GM23338 (cell line): Measurements from ENCODE around the gene C5AR1. TPM values are rescaled to one million over a fixed set of nuclear protein-coding genes. Genes with fewer than 3 reads are reported as not detected.

Experiments used
- ATAC-seq: fragments of 200-7000 bp; cut with Tn5 transposase; 3 replicates; pipeline ENCODE4 v1.9.1; 2020
- DNase-seq: peaks from one replicate; pipeline ENCODE4 v3.0.0-alpha.2; 2015; ENCODE audit warnings: low spot score
- H2AFZ ChIP-seq: fragments of 200-600 bp; sonication (generic); 2 replicates; pipeline ENCODE4 v1.8.0; 2016; ENCODE audit warnings: antibody characterized with exemption, mild to moderate bottlenecking, moderate library complexity
- H3F3A ChIP-seq: fragments of 200-600 bp; sonication (generic); replicated peaks from 2 replicates; pipeline ENCODE4 v1.8.0; 2017; ENCODE audit warnings: antibody characterized with exemption, mixed run types, low read depth
- H3K27ac ChIP-seq: fragments of 200-600 bp; sonication (generic); 2 replicates; pipeline ENCODE4 v1.6.1; 2016; ENCODE audit warnings: low read depth
- H3K27me3 ChIP-seq: fragments of 200-600 bp; sonication (generic); 2 replicates; pipeline ENCODE4 v1.8.0; 2016; ENCODE audit warnings: mild to moderate bottlenecking, mixed run types, moderate library complexity; ENCODE audit not compliant: insufficient read depth
- H3K36me3 ChIP-seq: fragments of 200-600 bp; sonication (generic); 2 replicates; pipeline ENCODE4 v1.8.0; 2016; ENCODE audit warnings: mild to moderate bottlenecking; ENCODE audit not compliant: insufficient read depth
- H3K4me1 ChIP-seq: fragments of 200-600 bp; sonication (generic); 2 replicates; pipeline ENCODE4 v1.8.0; 2016; ENCODE audit warnings: mild to moderate bottlenecking, moderate library complexity; ENCODE audit not compliant: insufficient read depth
- H3K4me2 ChIP-seq: fragments of 200-600 bp; sonication (generic); 2 replicates; pipeline ENCODE4 v1.7.1; 2017; ENCODE audit warnings: mixed run types
- H3K4me3 ChIP-seq: fragments of 200-600 bp; sonication (generic); 2 replicates; pipeline ENCODE4 v1.6.1; 2016; ENCODE audit warnings: mixed run types
- H3K79me2 ChIP-seq: fragments of 200-600 bp; sonication (generic); replicated peaks from 2 replicates; pipeline ENCODE4 v1.8.0; 2017; ENCODE audit warnings: mild to moderate bottlenecking; ENCODE audit not compliant: insufficient read depth
- H3K9me2 ChIP-seq: fragments of 200-600 bp; sonication (generic); 2 replicates; pipeline ENCODE4 v1.8.0; 2017; ENCODE audit not compliant: insufficient read depth
- H4K20me1 ChIP-seq: fragments of 200-600 bp; sonication (generic); replicated peaks from 2 replicates; pipeline ENCODE4 v1.8.0; 2017; ENCODE audit warnings: mild to moderate bottlenecking; ENCODE audit not compliant: insufficient read depth
- H3K27ac Mint-ChIP-seq: 2 replicates; pipeline ENCODE4 v1.8.0; 2020; ENCODE audit warnings: inconsistent platforms, mild to moderate bottlenecking, moderate library complexity, mixed read lengths
- H3K27me3 Mint-ChIP-seq: 3 replicates; pipeline ENCODE4 v1.8.0; 2022; ENCODE audit warnings: low read depth, mild to moderate bottlenecking, moderate library complexity, mixed read lengths, inconsistent platforms; ENCODE audit not compliant: insufficient read depth, poor library complexity
- H3K36me3 Mint-ChIP-seq: 3 replicates; pipeline ENCODE4 v1.8.0; 2021; ENCODE audit warnings: low read depth, mild to moderate bottlenecking, inconsistent platforms, moderate library complexity, mixed read lengths
- H3K4me1 Mint-ChIP-seq: 3 replicates; pipeline ENCODE4 v1.8.0; 2020; ENCODE audit warnings: mild to moderate bottlenecking, inconsistent platforms, mixed read lengths
- H3K4me3 Mint-ChIP-seq: 3 replicates; pipeline ENCODE4 v1.8.0; 2021; ENCODE audit warnings: moderate library complexity, mild to moderate bottlenecking, inconsistent platforms, mixed read lengths
- H3K9me3 Mint-ChIP-seq: 3 replicates; pipeline ENCODE4 v1.8.0; 2020; ENCODE audit warnings: moderate library complexity, mild to moderate bottlenecking, inconsistent platforms, mixed read lengths
- CREB1 ChIP-seq: fragments of 250-450 bp; sonication (Bioruptor Pico); IDR thresholded peaks from 2 replicates; pipeline ENCODE4 v1.5.0; 2020; ENCODE audit warnings: low read depth, mild to moderate bottlenecking, moderate library complexity
- EZH2 ChIP-seq: fragments of 200-600 bp; sonication (generic); IDR thresholded peaks from one replicate; pipeline ENCODE4 v1.8.0; 2017; ENCODE audit warnings: antibody characterized with exemption, mild to moderate bottlenecking, low read depth; ENCODE audit not compliant: unreplicated experiment
- EZH2phosphoT487 ChIP-seq: fragments of 200-600 bp; sonication (generic); IDR thresholded peaks from one replicate; pipeline ENCODE4 v1.8.1; 2018; ENCODE audit warnings: antibody characterized with exemption; ENCODE audit not compliant: unreplicated experiment
- NANOG ChIP-seq: IDR thresholded peaks from 2 replicates; pipeline ENCODE4 v1.6.1; 2016; ENCODE audit warnings: antibody characterized with exemption, borderline replicate concordance
- POLR2AphosphoS5 ChIP-seq: IDR thresholded peaks from 2 replicates; pipeline ENCODE4 v1.6.1; 2016; ENCODE audit warnings: antibody characterized with exemption, low read depth
- ZNF114 ChIP-seq: fragments of 250-450 bp; sonication (Bioruptor Pico); IDR thresholded peaks from 2 replicates; pipeline ENCODE4 v1.5.0; 2020; ENCODE audit warnings: mild to moderate bottlenecking, moderate library complexity
- polyA plus RNA-seq: library from polyadenylated mRNA; unstranded; fragments of >200 nt; fragmentation: Nextera tagmentation; extraction: Ambion mirVana; gene quantifications from 2 replicates; pipeline ENCODE4 v1.2.1, GENCODE V29; 2016
- total RNA-seq: library from RNA; depleted of rRNA; stranded (reverse); fragments of >200 nt; shearing (Covaris generic); gene quantifications from 2 replicates; pipeline ENCODE4 v1.2.3, GENCODE V29; 2014
- TF ChIP-seq, protein P1 (sequence below): fragments of 250-450 bp; sonication (Bioruptor Pico); IDR thresholded peaks from 2 replicates; pipeline ENCODE4 v1.5.0; 2020; ENCODE audit warnings: mild to moderate bottlenecking, moderate library complexity
- TF ChIP-seq, protein P2 (sequence below): IDR thresholded peaks from 2 replicates; pipeline ENCODE4 v1.6.1; 2016; ENCODE audit warnings: antibody characterized with exemption
- TF ChIP-seq, protein P3 (sequence below): IDR thresholded peaks from one replicate; pipeline ENCODE4 v1.6.1; 2018; ENCODE audit warnings: antibody characterized with exemption; ENCODE audit not compliant: unreplicated experiment

The C5AR1 gene
- total and polyA plus RNA-seq, 2 experiments from 2014 or later: 0.08 TPM; not detected in 1

DNA sequence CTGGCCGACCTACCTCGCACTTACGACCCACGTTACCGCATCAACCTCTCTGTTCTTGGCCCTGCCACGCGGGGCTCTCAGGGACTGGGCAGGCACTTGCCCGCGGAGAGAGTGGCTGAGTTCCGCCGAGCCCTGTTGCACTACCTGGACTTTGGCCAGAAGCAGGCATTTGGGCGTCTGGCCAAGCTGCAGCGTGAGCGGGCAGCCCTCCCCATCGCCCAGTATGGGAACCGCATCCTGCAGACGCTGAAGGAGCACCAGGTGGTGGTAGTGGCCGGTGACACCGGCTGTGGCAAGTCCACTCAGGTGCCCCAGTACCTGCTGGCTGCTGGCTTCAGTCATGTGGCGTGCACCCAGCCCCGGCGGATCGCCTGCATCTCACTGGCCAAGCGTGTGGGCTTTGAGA is 43.6 kb downstream of the C5AR1 start:
- H3K36me3 Mint-ChIP-seq: peaks cover 90% of the 10 kb centered on the region
- H3K4me1 Mint-ChIP-seq: peaks cover 28% of the 10 kb centered on the region
- no peak overlapping the region for H3K4me3 Mint-ChIP-seq
- peaks cover 26% of the 10 kb centered on the region for H4K20me1 ChIP-seq
- no peak overlapping the region for H2AFZ ChIP-seq
- no peak overlapping the region for H3K27ac Mint-ChIP-seq
- no peak for ATAC-seq
- H3K9me2 ChIP-seq: no peaks in the 10 kb centered on the region
- no peak for TF ChIP-seq POLR2AphosphoS5
- no peak for TF ChIP-seq EZH2phosphoT487
- no peak for TF ChIP-seq CREB1
- peaks cover 16% of the 10 kb centered on the region for H3K4me1 ChIP-seq
- H3K4me2 ChIP-seq: no peak overlapping the region
- no peak overlapping the region for H3K27ac ChIP-seq
- peaks cover 16% of the 10 kb centered on the region for H3F3A ChIP-seq
- DNase-seq: no peak
- H3K79me2 ChIP-seq: peaks cover 60% of the 10 kb centered on the region
- peaks cover 34% of the 10 kb centered on the region for H3K36me3 ChIP-seq
- no peak overlapping the region for H3K4me3 ChIP-seq
- H3K9me3 Mint-ChIP-seq: peaks cover 15% of the 10 kb centered on the region; the same call in 2 of the 3 replicates
- peaks cover 2% of the 10 kb centered on the region; the same call in 1 of the 2 replicates for H3K27me3 ChIP-seq
- H3K27me3 Mint-ChIP-seq: peaks cover 16% of the 10 kb centered on the region

DNA sequence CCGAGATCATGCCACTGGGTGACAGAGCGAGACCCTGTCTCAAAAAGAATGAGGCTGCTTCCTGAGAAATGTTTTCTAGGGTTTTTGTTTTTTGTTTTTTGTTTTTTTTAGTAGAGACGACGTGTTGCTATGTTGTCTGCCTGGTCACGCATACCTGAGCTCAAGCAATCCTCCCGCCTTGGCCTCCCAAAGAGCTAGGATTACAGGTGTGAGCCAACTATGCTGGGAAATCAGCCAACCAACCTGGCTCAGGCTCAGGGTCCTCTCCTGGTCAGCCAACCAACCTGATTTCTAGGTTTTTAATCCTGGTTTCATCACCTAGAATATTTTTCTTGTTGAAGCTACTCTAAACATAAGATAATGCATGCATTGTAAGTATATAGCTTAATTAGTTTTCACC is 47.2 kb downstream of the C5AR1 start:
- Mint-ChIP-seq H3K27me3 (peaks cover 2% of the 10 kb centered on the region), H3K27ac (no peak overlapping the region), H3K4me1 (peaks cover 2% of the 10 kb centered on the region; the same call in 2 of the 3 replicates), H3K9me3 (no peaks in the 10 kb centered on the region), H3K4me3 (no peak overlapping the region), H3K36me3 (peaks cover 100% of the 10 kb centered on the region)
- Histone ChIP-seq H3K27ac (no peak overlapping the region), H3K4me3 (no peak overlapping the region), H3K79me2 (peaks cover 34% of the 10 kb centered on the region), H3K4me1 (no peaks in the 10 kb centered on the region), H3K36me3 (peaks cover 62% of the 10 kb centered on the region), H2AFZ (no peak overlapping the region), H4K20me1 (peaks cover 33% of the 10 kb centered on the region), H3K4me2 (no peak overlapping the region), H3K27me3 (no peaks in the 10 kb centered on the region), H3K9me2 (no peaks in the 10 kb centered on the region), H3F3A (peaks cover 11% of the 10 kb centered on the region; the same call in 1 of the 2 replicates)
- TF ChIP-seq EZH2phosphoT487 (no peak), ZNF114 (no peak), EZH2 (no peak), NANOG (no peak)
- TF ChIP-seq, protein P1, sequence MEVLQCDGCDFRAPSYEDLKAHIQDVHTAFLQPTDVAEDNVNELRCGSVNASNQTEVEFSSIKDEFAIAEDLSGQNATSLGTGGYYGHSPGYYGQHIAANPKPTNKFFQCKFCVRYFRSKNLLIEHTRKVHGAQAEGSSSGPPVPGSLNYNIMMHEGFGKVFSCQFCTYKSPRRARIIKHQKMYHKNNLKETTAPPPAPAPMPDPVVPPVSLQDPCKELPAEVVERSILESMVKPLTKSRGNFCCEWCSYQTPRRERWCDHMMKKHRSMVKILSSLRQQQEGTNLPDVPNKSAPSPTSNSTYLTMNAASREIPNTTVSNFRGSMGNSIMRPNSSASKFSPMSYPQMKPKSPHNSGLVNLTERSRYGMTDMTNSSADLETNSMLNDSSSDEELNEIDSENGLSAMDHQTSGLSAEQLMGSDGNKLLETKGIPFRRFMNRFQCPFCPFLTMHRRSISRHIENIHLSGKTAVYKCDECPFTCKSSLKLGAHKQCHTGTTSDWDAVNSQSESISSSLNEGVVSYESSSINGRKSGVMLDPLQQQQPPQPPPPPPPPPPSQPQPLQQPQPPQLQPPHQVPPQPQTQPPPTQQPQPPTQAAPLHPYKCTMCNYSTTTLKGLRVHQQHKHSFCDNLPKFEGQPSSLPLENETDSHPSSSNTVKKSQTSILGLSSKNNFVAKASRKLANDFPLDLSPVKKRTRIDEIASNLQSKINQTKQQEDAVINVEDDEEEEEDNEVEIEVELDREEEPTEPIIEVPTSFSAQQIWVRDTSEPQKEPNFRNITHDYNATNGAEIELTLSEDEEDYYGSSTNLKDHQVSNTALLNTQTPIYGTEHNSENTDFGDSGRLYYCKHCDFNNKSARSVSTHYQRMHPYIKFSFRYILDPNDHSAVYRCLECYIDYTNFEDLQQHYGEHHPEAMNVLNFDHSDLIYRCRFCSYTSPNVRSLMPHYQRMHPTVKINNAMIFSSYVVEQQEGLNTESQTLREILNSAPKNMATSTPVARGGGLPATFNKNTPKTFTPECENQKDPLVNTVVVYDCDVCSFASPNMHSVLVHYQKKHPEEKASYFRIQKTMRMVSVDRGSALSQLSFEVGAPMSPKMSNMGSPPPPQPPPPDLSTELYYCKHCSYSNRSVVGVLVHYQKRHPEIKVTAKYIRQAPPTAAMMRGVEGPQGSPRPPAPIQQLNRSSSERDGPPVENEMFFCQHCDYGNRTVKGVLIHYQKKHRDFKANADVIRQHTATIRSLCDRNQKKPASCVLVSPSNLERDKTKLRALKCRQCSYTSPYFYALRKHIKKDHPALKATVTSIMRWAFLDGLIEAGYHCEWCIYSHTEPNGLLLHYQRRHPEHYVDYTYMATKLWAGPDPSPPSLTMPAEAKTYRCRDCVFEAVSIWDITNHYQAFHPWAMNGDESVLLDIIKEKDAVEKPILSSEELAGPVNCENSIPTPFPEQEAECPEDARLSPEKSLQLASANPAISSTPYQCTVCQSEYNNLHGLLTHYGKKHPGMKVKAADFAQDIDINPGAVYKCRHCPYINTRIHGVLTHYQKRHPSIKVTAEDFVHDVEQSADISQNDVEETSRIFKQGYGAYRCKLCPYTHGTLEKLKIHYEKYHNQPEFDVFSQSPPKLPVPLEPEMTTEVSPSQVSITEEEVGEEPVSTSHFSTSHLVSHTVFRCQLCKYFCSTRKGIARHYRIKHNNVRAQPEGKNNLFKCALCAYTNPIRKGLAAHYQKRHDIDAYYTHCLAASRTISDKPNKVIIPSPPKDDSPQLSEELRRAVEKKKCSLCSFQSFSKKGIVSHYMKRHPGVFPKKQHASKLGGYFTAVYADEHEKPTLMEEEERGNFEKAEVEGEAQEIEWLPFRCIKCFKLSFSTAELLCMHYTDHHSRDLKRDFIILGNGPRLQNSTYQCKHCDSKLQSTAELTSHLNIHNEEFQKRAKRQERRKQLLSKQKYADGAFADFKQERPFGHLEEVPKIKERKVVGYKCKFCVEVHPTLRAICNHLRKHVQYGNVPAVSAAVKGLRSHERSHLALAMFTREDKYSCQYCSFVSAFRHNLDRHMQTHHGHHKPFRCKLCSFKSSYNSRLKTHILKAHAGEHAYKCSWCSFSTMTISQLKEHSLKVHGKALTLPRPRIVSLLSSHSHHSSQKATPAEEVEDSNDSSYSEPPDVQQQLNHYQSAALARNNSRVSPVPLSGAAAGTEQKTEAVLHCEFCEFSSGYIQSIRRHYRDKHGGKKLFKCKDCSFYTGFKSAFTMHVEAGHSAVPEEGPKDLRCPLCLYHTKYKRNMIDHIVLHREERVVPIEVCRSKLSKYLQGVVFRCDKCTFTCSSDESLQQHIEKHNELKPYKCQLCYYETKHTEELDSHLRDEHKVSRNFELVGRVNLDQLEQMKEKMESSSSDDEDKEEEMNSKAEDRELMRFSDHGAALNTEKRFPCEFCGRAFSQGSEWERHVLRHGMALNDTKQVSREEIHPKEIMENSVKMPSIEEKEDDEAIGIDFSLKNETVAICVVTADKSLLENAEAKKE: no peak
- TF ChIP-seq, protein P2, sequence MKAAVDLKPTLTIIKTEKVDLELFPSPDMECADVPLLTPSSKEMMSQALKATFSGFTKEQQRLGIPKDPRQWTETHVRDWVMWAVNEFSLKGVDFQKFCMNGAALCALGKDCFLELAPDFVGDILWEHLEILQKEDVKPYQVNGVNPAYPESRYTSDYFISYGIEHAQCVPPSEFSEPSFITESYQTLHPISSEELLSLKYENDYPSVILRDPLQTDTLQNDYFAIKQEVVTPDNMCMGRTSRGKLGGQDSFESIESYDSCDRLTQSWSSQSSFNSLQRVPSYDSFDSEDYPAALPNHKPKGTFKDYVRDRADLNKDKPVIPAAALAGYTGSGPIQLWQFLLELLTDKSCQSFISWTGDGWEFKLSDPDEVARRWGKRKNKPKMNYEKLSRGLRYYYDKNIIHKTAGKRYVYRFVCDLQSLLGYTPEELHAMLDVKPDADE: no peak
- TF ChIP-seq, protein P3, sequence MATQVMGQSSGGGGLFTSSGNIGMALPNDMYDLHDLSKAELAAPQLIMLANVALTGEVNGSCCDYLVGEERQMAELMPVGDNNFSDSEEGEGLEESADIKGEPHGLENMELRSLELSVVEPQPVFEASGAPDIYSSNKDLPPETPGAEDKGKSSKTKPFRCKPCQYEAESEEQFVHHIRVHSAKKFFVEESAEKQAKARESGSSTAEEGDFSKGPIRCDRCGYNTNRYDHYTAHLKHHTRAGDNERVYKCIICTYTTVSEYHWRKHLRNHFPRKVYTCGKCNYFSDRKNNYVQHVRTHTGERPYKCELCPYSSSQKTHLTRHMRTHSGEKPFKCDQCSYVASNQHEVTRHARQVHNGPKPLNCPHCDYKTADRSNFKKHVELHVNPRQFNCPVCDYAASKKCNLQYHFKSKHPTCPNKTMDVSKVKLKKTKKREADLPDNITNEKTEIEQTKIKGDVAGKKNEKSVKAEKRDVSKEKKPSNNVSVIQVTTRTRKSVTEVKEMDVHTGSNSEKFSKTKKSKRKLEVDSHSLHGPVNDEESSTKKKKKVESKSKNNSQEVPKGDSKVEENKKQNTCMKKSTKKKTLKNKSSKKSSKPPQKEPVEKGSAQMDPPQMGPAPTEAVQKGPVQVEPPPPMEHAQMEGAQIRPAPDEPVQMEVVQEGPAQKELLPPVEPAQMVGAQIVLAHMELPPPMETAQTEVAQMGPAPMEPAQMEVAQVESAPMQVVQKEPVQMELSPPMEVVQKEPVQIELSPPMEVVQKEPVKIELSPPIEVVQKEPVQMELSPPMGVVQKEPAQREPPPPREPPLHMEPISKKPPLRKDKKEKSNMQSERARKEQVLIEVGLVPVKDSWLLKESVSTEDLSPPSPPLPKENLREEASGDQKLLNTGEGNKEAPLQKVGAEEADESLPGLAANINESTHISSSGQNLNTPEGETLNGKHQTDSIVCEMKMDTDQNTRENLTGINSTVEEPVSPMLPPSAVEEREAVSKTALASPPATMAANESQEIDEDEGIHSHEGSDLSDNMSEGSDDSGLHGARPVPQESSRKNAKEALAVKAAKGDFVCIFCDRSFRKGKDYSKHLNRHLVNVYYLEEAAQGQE: no peak
- ATAC-seq (no peak), DNase-seq (no peak)
